GM18511 (cell line): Measurements from ENCODE around the gene ENTPD6.
A peak's percentile ranks its signal among the peaks of the same experiment; 100 is the strongest.
"Not testable (repeated sequence)": the region's sequence is repeated elsewhere in the genome, so short reads cannot be mapped to it uniquely, and the experiment has no call there.

Experiments used
- ATAC-seq: cut with Tn5 transposase; IDR thresholded peaks from one replicate; pipeline ENCODE4 v1.9.1; 2021; ENCODE audit warnings: mild to moderate bottlenecking, moderate library complexity; ENCODE audit not compliant: unreplicated experiment

The ENTPD6 gene

GRCh38 chr20:25238319-25239037 is 43.0 kb downstream of the ENTPD6 start:
- no peak for ATAC-seq

GRCh38 chr20:25239387-25240370 is 44.2 kb downstream of the ENTPD6 start:
- no peak for ATAC-seq

- ATAC-seq: not testable (repeated sequence)
These were observed 45.5 kb downstream of the ENTPD6 start for GRCh38 chr20:25240851-25241658.

GRCh38 chr20:25241659-25241955 is 46.1 kb downstream of the ENTPD6 start:
- not testable (repeated sequence) for ATAC-seq

GRCh38 chr20:25242231-25242630 is 46.7 kb downstream of the ENTPD6 start:
- no peak for ATAC-seq

GRCh38 chr20:25243416-25243979 is 48.0 kb downstream of the ENTPD6 start:
- no peak for ATAC-seq

GRCh38 chr20:25244976-25245375 is 49.5 kb downstream of the ENTPD6 start:
- no peak for ATAC-seq

- no peak for ATAC-seq
These were observed 49.9 kb downstream of the ENTPD6 start for GRCh38 chr20:25245461-25245860.

GRCh38 chr20:25246182-25246999 is 50.9 kb downstream of the ENTPD6 start:
- peak; percentile 36 for ATAC-seq

- ATAC-seq: no peak
These were observed 51.5 kb downstream of the ENTPD6 start for GRCh38 chr20:25247000-25247517.

GRCh38 chr20:25247518-25247955 is 52.0 kb downstream of the ENTPD6 start:
- ATAC-seq: peak; percentile 29

- ATAC-seq: peak; percentile 69
These were observed 52.7 kb downstream of the ENTPD6 start, which contains the start of gene PYGB for GRCh38 chr20:25247956-25248785. PYGB (plus strand) TSS chr20:25248085; CDS start chr20:25248179, 94 bp downstream.

GRCh38 chr20:25248786-25249172 is 53.3 kb downstream of the ENTPD6 start:
- peak; percentile 2 for ATAC-seq

GRCh38 chr20:25249198-25249931 is 53.9 kb downstream of the ENTPD6 start:
- ATAC-seq: no peak

GRCh38 chr20:25250508-25250907 is 55.0 kb downstream of the ENTPD6 start:
- no peak for ATAC-seq

GRCh38 chr20:25251019-25251418 is 55.5 kb downstream of the ENTPD6 start:
- ATAC-seq: no peak

- no peak for ATAC-seq
These were observed 56.0 kb downstream of the ENTPD6 start for GRCh38 chr20:25251558-25251957.

- no peak for ATAC-seq
These were observed 56.7 kb downstream of the ENTPD6 start for GRCh38 chr20:25252230-25252651.
